ENCODE results near the gene CDKAL1.

DNA sequence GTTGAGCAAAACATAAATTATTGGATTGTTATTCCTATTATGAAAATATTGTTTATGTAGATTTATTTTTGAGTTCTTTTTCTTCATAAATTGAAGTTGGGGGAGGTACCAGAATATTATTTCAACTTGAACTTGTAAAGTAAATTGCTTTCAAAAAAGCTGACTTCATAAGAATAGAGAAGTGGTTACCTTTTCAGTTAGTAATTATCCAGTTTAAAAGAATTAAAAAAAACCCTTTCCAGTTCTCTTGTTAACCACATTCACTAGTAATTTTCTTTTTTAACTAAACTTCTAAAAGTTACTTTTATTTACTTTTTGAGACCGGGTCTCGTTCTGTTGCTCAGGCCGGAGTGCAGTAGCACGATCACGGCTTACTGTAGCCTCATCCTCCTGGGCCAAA, 124.3 kb downstream of the CDKAL1 start:
- no peak for TF ChIP-seq CTCF (IDR thresholded peaks at IDR 0.05)
- TF ChIP-seq ZC3H11A (IDR thresholded peaks at IDR 0.05) = no peak
- TF ChIP-seq MAX (IDR thresholded peaks at IDR 0.05) = no peak
- TF ChIP-seq POLR2A (IDR thresholded peaks at IDR 0.05; ENCODE audit: low read length) = no peak
- no peak for TF ChIP-seq MAFK (IDR thresholded peaks at IDR 0.05; ENCODE audit: partially characterized antibody)
- TF ChIP-seq HDAC2 (IDR thresholded peaks at IDR 0.05) = no peak
- TF ChIP-seq, protein P1, sequence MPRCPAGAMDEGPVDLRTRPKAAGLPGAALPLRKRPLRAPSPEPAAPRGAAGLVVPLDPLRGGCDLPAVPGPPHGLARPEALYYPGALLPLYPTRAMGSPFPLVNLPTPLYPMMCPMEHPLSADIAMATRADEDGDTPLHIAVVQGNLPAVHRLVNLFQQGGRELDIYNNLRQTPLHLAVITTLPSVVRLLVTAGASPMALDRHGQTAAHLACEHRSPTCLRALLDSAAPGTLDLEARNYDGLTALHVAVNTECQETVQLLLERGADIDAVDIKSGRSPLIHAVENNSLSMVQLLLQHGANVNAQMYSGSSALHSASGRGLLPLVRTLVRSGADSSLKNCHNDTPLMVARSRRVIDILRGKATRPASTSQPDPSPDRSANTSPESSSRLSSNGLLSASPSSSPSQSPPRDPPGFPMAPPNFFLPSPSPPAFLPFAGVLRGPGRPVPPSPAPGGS (IDR thresholded peaks at IDR 0.05) = no peak
- TF ChIP-seq GATA3 (IDR thresholded peaks at IDR 0.05; ENCODE audit: borderline replicate concordance) = no peak
- TF ChIP-seq SMC3 (IDR thresholded peaks at IDR 0.05) = no peak
- TF ChIP-seq MYC (IDR thresholded peaks at IDR 0.05; ENCODE audit: borderline replicate concordance, low read length) = no peak
- no peak for TF ChIP-seq ZFP36 (IDR thresholded peaks at IDR 0.05; ENCODE audit: borderline replicate concordance, partially characterized antibody)
- no peak for TF ChIP-seq EP300 (IDR thresholded peaks at IDR 0.05)
